Activated B cell treated with CpG ODN at 0.5 μM for 24 hours (primary cell): ENCODE measurements around the gene SEL1L3. TPM values are rescaled to one million over a fixed set of nuclear protein-coding genes. Genes with fewer than 3 reads are reported as not detected.

Experiments
- ATAC-seq: fragments of 200-7000 bp; cut with Tn5 transposase; one replicate; pipeline ENCODE4 v1.10.0; 2021; ENCODE audit warnings: low read depth, mild to moderate bottlenecking, moderate library complexity
- CTCF ChIA-PET: fragments of 350-600 bp; sonication (Branson Sonifier 250); formaldehyde crosslinking; loops from one replicate; lab custom pipeline; 2021; ENCODE audit warnings: antibody characterized with exemption; lab: Charles Lee
- POLR2A ChIA-PET: fragments of 350-600 bp; sonication (Branson Sonifier 250); formaldehyde crosslinking; loops from one replicate; lab custom pipeline; 2021; ENCODE audit warnings: antibody characterized with exemption; lab: Charles Lee
- DNase-seq: peaks from one replicate; pipeline ENCODE4 v3.0.0; 2022
- H3K27ac Mint-ChIP-seq: one replicate; pipeline ENCODE4 v1.8.0; 2020; ENCODE audit warnings: mixed read lengths
- H3K27me3 Mint-ChIP-seq: one replicate; pipeline ENCODE4 v1.8.0; 2021; ENCODE audit warnings: mixed read lengths
- H3K36me3 Mint-ChIP-seq: one replicate; pipeline ENCODE4 v1.8.0; 2021; ENCODE audit warnings: low read depth, mixed read lengths
- H3K4me1 Mint-ChIP-seq: one replicate; pipeline ENCODE4 v1.8.0; 2021; ENCODE audit warnings: mixed read lengths
- H3K4me3 Mint-ChIP-seq: one replicate; pipeline ENCODE4 v1.8.0; 2020; ENCODE audit warnings: mild to moderate bottlenecking, mixed read lengths
- H3K9me3 Mint-ChIP-seq: one replicate; pipeline ENCODE4 v1.8.0; 2020; ENCODE audit warnings: mixed read lengths
- CTCF ChIP-seq: fragments of 200-600 bp; IDR thresholded peaks from one replicate; pipeline ENCODE4 v1.8.0; 2022; ENCODE audit warnings: antibody characterized with exemption, mild to moderate bottlenecking
- intact Hi-C: fragments of 100-400 bp; cut with micrococcal nuclease; formaldehyde crosslinking; loops from one replicate; pipeline ENCODE4 v1.15.1; 2024
- total RNA-seq: library from RNA; stranded (reverse); gene quantifications from 2 replicates; pipeline ENCODE4 v1.2.3, GENCODE V29; 2022

The SEL1L3 gene
- total RNA-seq, 1 donor from 2014 or later = 113 TPM

- no peaks in the 10 kb centered on the region for H3K9me3 Mint-ChIP-seq
- H3K27me3 Mint-ChIP-seq = no peaks in the 10 kb centered on the region
- ChIA-PET POLR2A (no interaction called here), CTCF (interaction anchor here (1.1 kb wide), 1 partner anchor 10 kb away, joined by 3 read pairs; no protein-coding TSS in a partner anchor)
- intact Hi-C loops = no loop called here
- H3K36me3 Mint-ChIP-seq = peaks cover 92% of the 10 kb centered on the region
- no peak for ATAC-seq
- H3K4me1 Mint-ChIP-seq = no peaks in the 10 kb centered on the region
- no peak for TF ChIP-seq CTCF
- H3K4me3 Mint-ChIP-seq = no peak overlapping the region
- peak overlapping the region; percentile 51 for H3K27ac Mint-ChIP-seq
- no peak for DNase-seq
These were observed 61.2 kb downstream of the SEL1L3 start for GRCh38 chr4:25801594-25801993.

GRCh38 chr4:25800245-25800644 is 62.5 kb downstream of the SEL1L3 start:
- no peak for DNase-seq
- POLR2A ChIA-PET = no interaction called here
- TF ChIP-seq CTCF = no peak
- Mint-ChIP-seq H3K36me3 (peaks cover 93% of the 10 kb centered on the region), H3K27me3 (no peaks in the 10 kb centered on the region), H3K4me3 (no peak overlapping the region), H3K9me3 (no peaks in the 10 kb centered on the region), H3K27ac (no peak overlapping the region), H3K4me1 (no peaks in the 10 kb centered on the region)
- CTCF ChIA-PET = interaction anchor here (0.6 to 1.0 kb wide), 2 partner anchors 11 to 31 kb away, joined by 3 read pairs; no protein-coding TSS in a partner anchor
- intact Hi-C loops = no loop called here
- ATAC-seq = no peak

- Mint-ChIP-seq H3K27me3 (no peaks in the 10 kb centered on the region), H3K4me1 (no peaks in the 10 kb centered on the region), H3K9me3 (no peaks in the 10 kb centered on the region), H3K36me3 (peaks cover 92% of the 10 kb centered on the region), H3K27ac (no peak overlapping the region), H3K4me3 (no peak overlapping the region)
- ATAC-seq = no peak
- no peak for TF ChIP-seq CTCF
- CTCF ChIA-PET = no interaction called here
- no peak for DNase-seq
- intact Hi-C loops = no loop called here
- POLR2A ChIA-PET = no interaction called here
These were observed 63.3 kb downstream of the SEL1L3 start for GRCh38 chr4:25799522-25799921.

GRCh38 chr4:25797136-25797535 is 65.7 kb downstream of the SEL1L3 start:
- ChIA-PET POLR2A (no interaction called here), CTCF (no interaction called here)
- no peak for ATAC-seq
- Mint-ChIP-seq H3K4me3 (no peak overlapping the region), H3K9me3 (no peaks in the 10 kb centered on the region), H3K27ac (no peak overlapping the region), H3K4me1 (no peaks in the 10 kb centered on the region), H3K27me3 (no peaks in the 10 kb centered on the region), H3K36me3 (peaks cover 92% of the 10 kb centered on the region)
- no peak for TF ChIP-seq CTCF
- no peak for DNase-seq
- intact Hi-C loops = no loop called here

- Mint-ChIP-seq H3K27ac (no peak overlapping the region), H3K27me3 (no peaks in the 10 kb centered on the region), H3K36me3 (peaks cover 93% of the 10 kb centered on the region), H3K4me1 (peaks cover 1% of the 10 kb centered on the region), H3K4me3 (no peak overlapping the region), H3K9me3 (no peaks in the 10 kb centered on the region)
- intact Hi-C loops = no loop called here
- DNase-seq (no peak), ATAC-seq (no peak)
- TF ChIP-seq CTCF = no peak
- CTCF ChIA-PET = no interaction called here
- POLR2A ChIA-PET = no interaction called here
These were observed 67.0 kb downstream of the SEL1L3 start for GRCh38 chr4:25795566-25796454.
